Thyroid gland (tissue), 4 donors: ENCODE results near the gene CCNE1.
"Not testable (repeated sequence)": the region's sequence is repeated elsewhere in the genome, so short reads cannot be mapped to it uniquely, and the experiment has no call there.

Experiments used
- POLR2A ChIP-seq, 2 donors: fragments of 450-650 bp; IDR thresholded peaks; one replicate each; pipeline ENCODE4 v1.6.1; 2017; ENCODE audit warnings: antibody characterized with exemption in 2 of 2, mild to moderate bottlenecking in 2 of 2, moderate library complexity in 1 of 2
- TF ChIP-seq, protein P1 (sequence below), 6 experiments: fragments of 200-600 bp in 3 of 6; fragments of 450-650 bp in 3 of 6; sonication (generic) in 3 of 6; IDR thresholded peaks; one replicate each; pipeline ENCODE4 v1.5.1; 2016 to 2019; ENCODE audit warnings: antibody characterized with exemption in 6 of 6, mild to moderate bottlenecking in 2 of 6, inconsistent platforms in 1 of 6, moderate library complexity in 1 of 6

DNA sequence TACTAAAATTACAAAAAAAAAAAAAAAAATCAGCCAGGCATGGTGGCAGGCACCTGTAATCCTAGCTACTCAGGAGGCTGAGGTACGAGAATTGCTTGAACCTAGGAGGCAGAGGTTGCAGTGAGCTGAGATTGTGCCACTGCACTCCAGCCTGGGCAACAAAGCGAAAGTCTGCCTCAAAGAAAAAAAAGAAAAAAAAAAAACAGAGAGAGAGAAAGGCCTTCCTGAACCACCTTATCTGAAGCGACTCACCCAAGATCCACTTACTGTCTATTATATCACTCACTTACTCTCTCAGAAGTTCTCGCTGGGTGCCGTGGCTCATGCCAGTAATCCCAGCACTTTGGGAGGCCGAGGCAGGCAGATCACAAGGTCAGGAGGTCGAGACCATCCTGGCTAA lies 17.3 kb upstream of the CCNE1 start:
- TF ChIP-seq, protein P1, sequence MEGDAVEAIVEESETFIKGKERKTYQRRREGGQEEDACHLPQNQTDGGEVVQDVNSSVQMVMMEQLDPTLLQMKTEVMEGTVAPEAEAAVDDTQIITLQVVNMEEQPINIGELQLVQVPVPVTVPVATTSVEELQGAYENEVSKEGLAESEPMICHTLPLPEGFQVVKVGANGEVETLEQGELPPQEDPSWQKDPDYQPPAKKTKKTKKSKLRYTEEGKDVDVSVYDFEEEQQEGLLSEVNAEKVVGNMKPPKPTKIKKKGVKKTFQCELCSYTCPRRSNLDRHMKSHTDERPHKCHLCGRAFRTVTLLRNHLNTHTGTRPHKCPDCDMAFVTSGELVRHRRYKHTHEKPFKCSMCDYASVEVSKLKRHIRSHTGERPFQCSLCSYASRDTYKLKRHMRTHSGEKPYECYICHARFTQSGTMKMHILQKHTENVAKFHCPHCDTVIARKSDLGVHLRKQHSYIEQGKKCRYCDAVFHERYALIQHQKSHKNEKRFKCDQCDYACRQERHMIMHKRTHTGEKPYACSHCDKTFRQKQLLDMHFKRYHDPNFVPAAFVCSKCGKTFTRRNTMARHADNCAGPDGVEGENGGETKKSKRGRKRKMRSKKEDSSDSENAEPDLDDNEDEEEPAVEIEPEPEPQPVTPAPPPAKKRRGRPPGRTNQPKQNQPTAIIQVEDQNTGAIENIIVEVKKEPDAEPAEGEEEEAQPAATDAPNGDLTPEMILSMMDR (IDR thresholded peaks at IDR 0.05), result not testable (repeated sequence)
- not testable (repeated sequence) for TF ChIP-seq POLR2A (IDR thresholded peaks at IDR 0.05)
